GM12874 (cell line): ENCODE results near the gene WDR19.

Experiments used
- TF ChIP-seq, protein P1 (sequence below): IDR thresholded peaks from 2 replicates; pipeline ENCODE4 v1.5.1; 2011; ENCODE audit warnings: low read depth, mild to moderate bottlenecking, control low read depth, low read length, moderate library complexity; ENCODE audit not compliant: insufficient read depth

The WDR19 gene

DNA sequence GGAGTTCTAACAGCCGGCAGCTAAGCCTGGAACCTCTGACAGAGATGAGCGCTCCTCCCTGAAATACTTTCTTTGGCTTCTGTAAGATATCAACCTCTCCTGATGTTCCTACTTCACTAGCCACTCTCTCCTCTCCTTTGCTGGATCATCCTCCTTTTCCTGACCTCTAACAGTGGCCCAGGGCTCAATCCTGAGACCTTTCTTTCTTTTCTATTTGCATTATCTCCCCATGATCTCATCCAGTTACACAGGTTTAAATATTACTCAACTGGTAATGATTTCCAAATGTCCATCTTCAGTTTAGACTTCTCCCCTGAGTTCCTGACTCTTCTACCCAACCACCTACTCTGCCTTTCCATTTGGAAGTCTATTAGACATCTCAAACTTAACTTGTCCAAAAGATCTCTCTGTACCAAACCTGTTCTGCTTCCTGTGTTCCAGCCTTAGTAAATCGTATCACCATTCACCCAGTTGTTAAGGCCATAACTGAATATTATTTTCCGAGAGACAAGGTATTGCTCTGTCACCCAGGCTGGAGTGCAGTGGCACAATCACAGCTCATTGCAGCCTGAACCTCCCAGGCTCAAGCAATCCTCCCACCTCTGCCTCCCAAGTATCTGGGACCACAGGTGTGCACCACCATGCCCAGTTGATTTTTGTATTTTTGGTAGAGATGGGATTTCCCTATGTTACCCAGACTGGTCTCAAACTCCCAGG, 142.7 kb downstream of the WDR19 start:
- TF ChIP-seq, protein P1, sequence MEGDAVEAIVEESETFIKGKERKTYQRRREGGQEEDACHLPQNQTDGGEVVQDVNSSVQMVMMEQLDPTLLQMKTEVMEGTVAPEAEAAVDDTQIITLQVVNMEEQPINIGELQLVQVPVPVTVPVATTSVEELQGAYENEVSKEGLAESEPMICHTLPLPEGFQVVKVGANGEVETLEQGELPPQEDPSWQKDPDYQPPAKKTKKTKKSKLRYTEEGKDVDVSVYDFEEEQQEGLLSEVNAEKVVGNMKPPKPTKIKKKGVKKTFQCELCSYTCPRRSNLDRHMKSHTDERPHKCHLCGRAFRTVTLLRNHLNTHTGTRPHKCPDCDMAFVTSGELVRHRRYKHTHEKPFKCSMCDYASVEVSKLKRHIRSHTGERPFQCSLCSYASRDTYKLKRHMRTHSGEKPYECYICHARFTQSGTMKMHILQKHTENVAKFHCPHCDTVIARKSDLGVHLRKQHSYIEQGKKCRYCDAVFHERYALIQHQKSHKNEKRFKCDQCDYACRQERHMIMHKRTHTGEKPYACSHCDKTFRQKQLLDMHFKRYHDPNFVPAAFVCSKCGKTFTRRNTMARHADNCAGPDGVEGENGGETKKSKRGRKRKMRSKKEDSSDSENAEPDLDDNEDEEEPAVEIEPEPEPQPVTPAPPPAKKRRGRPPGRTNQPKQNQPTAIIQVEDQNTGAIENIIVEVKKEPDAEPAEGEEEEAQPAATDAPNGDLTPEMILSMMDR = no peak

DNA sequence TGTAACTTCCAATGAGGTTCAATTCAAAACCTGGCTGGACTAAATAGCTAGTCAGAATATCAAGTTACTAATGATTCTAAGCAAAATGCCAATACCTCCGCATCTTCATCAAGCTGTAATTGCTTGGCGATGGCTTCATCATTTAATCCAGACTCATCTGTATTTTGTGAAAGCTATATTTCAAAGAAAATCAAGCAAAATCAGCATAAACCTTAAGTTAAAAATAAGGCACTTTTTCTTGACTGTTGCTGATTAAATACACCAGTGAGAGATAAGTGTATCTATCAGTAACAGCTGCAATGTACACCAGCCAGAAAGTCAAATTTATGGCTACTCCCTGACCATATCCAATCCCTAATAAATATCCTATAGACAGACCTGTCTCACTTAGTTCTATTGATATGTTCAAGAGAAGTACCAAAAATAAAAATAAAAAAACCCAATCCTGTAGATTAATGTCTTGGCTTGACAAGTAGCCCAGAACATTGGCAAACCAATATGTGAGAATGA, 144.2 kb downstream of the WDR19 start:
- TF ChIP-seq, protein P1 = no peak

DNA sequence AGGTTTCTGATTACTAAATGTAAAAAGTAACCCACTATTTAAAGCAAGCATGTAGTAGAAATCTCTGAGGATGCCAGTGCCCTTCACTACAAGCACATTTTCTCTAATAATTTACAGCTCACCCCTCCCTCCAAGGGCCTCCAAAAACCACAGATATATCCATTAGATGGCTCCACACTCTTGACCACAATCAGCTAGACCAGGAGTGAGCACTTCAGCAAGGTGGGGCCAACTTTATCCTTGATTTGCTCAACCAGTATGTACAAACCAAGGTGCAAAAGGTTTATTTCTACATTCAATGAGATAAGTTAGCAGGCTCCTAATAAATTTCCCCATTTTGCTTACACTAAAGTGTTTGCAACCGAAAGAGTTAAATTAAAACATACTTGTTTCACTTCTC, 148.0 kb downstream of the WDR19 start:
- TF ChIP-seq, protein P1 = no peak

DNA sequence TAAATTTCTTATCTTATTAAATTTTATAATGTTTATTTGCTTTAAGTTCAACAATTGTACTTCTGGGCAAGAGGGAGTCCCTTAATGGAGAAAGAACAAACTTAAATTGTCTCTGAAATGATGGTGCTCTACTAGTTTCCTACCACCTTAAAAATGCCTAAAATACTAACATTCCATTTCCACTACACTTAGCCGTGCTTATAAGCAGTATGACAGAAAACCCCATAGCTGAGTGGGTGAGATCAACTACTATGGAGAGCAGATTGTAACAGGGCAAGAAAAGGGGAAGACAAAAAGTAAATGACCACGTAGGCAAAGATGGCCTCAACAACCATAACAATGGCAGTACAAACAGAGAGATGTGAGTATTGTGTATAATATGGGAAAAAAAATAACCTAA, 148.9 kb downstream of the WDR19 start:
- TF ChIP-seq, protein P1 = no peak
